ENCODE results near the gene MBD5. TPM values are rescaled to one million over a fixed set of nuclear protein-coding genes. Genes with fewer than 3 reads are reported as not detected.

Gene MBD5
- total and polyA plus RNA-seq, 4 experiments from 2014 or later = 3.1 to 64.5 (median 33.9) TPM

DNA sequence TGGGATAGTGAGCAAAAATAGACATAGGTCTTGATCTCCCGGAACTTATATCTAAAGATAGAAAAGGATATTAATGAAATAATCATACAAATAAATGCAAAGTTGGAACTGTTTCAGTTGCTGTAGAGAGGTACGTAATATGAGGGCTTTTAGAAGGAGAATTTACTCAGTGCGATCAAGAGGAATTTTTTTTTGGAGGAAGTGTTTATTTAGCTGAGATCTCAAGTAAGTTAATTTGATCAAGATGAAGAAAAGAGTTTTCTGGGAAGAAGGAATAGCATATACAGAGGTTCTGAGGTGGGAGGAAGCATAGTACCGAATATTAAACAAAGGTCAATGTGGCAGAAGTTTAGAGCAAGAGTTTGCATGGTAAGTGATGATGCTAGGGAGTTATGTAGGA is 11.3 kb downstream of the MBD5 start:
- POLR2A ChIA-PET (ENCODE audit: partially characterized antibody) = interaction anchor here (0.5 kb wide), 1 partner anchor 230 kb away, joined by 4 read pairs; no protein-coding TSS in a partner anchor
- Histone ChIP-seq H3K27ac (ENCODE audit: low read depth, low read length) (no peak overlapping the region), H3K4me1 (ENCODE audit: insufficient read depth, low read length) (no peaks in the 10 kb centered on the region), H3K9me3 (ENCODE audit: control insufficient read depth in 1 of 2, low read length in 2 of 2) (no peaks in the 10 kb centered on the region), H3K4me3 (ENCODE audit: low read length in 2 of 2) (no peak overlapping the region), H3K36me3 (ENCODE audit: insufficient read depth, low read length) (no peaks in the 10 kb centered on the region), H3K27me3 (ENCODE audit: insufficient read depth, low read length) (no peaks in the 10 kb centered on the region)
- Mint-ChIP-seq H3K4me1 (peaks cover 0 to 9% (median 3%) of the 10 kb centered on the region in 4 donors), H3K9me3 (no peaks in the 10 kb centered on the region), H3K27me3 (no peaks in the 10 kb centered on the region), H3K4me3 (no peak overlapping the region), H3K27ac (no peak overlapping the region), H3K36me3 (peaks cover 1 to 5% of the 10 kb centered on the region in 2 donors)
- CTCF ChIA-PET (ENCODE audit: partially characterized antibody) = no interaction called here
- intact Hi-C loops (cut with micrococcal nuclease) = no loop called here
- DNase-seq = no peak

DNA sequence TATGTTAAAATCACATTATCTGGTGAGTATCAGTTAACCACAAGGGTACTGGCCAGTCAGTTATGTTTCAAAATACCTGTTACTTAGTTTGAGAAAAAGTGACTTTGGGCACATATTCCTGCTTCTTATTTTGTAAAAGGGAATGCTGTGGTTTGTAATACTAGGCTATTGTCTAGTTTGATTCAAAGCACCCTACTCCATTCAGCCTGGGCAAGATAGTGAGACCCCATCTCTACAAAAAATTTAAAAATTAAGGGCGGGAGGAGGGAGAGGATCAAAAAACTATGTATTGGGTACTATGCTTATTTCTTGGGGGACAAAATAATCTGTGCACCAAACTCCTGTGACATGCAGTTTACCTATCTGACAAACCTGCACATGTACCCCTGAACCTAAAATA is 18.9 kb downstream of the MBD5 start:
- Mint-ChIP-seq H3K9me3 (no peaks in the 10 kb centered on the region), H3K4me1 (peaks cover 0 to 3% (median 1%) of the 10 kb centered on the region in 4 donors), H3K27me3 (no peaks in the 10 kb centered on the region), H3K36me3 (peaks cover 2 to 12% of the 10 kb centered on the region in 2 donors), H3K27ac (no peak overlapping the region), H3K4me3 (no peak overlapping the region)
- H3K9me3 ChIP-seq (ENCODE audit: control insufficient read depth in 1 of 2, low read length in 2 of 2) = no peaks in the 10 kb centered on the region
- POLR2A ChIA-PET (ENCODE audit: partially characterized antibody) = no interaction called here
- CTCF ChIA-PET (ENCODE audit: partially characterized antibody) = no interaction called here
- no peaks in the 10 kb centered on the region for H3K36me3 ChIP-seq (ENCODE audit: insufficient read depth, low read length)
- H3K27ac ChIP-seq (ENCODE audit: low read depth, low read length) = no peak overlapping the region
- intact Hi-C loops (cut with micrococcal nuclease) = no loop called here
- H3K4me3 ChIP-seq (ENCODE audit: low read length in 2 of 2) = no peak overlapping the region
- no peaks in the 10 kb centered on the region for H3K4me1 ChIP-seq (ENCODE audit: insufficient read depth, low read length)
- no peaks in the 10 kb centered on the region for H3K27me3 ChIP-seq (ENCODE audit: insufficient read depth, low read length)
- DNase-seq = no peak

- intact Hi-C loops (cut with micrococcal nuclease) = no loop called here
- Histone ChIP-seq H3K27ac (ENCODE audit: low read depth, low read length) (no peak overlapping the region), H3K4me3 (ENCODE audit: low read length in 2 of 2) (no peak overlapping the region), H3K27me3 (ENCODE audit: insufficient read depth, low read length) (no peaks in the 10 kb centered on the region), H3K4me1 (ENCODE audit: insufficient read depth, low read length) (no peaks in the 10 kb centered on the region), H3K9me3 (ENCODE audit: control insufficient read depth in 1 of 2, low read length in 2 of 2) (no peaks in the 10 kb centered on the region), H3K36me3 (ENCODE audit: insufficient read depth, low read length) (no peaks in the 10 kb centered on the region)
- H3K27ac Mint-ChIP-seq = no peak overlapping the region
- ChIA-PET CTCF (ENCODE audit: partially characterized antibody) (interaction anchor here (1.0 kb wide), 1 partner anchor 467 kb away, joined by 4 read pairs; no protein-coding TSS in a partner anchor), POLR2A (ENCODE audit: partially characterized antibody) (interaction anchor here (0.6 kb wide), 1 partner anchor 278 kb away, joined by 3 read pairs; no protein-coding TSS in a partner anchor)
- no peaks in the 10 kb centered on the region for H3K9me3 Mint-ChIP-seq
- no peak overlapping the region for H3K4me3 Mint-ChIP-seq
- DNase-seq = no peak
- peaks cover 9 to 12% (median 10%) of the 10 kb centered on the region in 4 donors for H3K4me1 Mint-ChIP-seq
- peaks cover 2 to 7% of the 10 kb centered on the region in 2 donors for H3K36me3 Mint-ChIP-seq
- no peaks in the 10 kb centered on the region for H3K27me3 Mint-ChIP-seq
Measured at GRCh38 chr2:148042219-148042618, 21.3 kb downstream of the MBD5 start.

- Mint-ChIP-seq H3K27ac (no peak overlapping the region), H3K4me1 (peaks cover 16 to 26% (median 23%) of the 10 kb centered on the region in 4 donors), H3K4me3 (no peak overlapping the region), H3K27me3 (no peaks in the 10 kb centered on the region), H3K36me3 (peaks cover 2 to 7% of the 10 kb centered on the region in 2 donors), H3K9me3 (no peaks in the 10 kb centered on the region)
- intact Hi-C loops (cut with micrococcal nuclease) = no loop called here
- Histone ChIP-seq H3K4me3 (ENCODE audit: low read length in 2 of 2) (no peak overlapping the region), H3K27me3 (ENCODE audit: insufficient read depth, low read length) (no peaks in the 10 kb centered on the region), H3K9me3 (ENCODE audit: control insufficient read depth in 1 of 2, low read length in 2 of 2) (no peaks in the 10 kb centered on the region), H3K4me1 (ENCODE audit: insufficient read depth, low read length) (peaks cover 4% of the 10 kb centered on the region), H3K36me3 (ENCODE audit: insufficient read depth, low read length) (no peaks in the 10 kb centered on the region), H3K27ac (ENCODE audit: low read depth, low read length) (no peak overlapping the region)
- no peak for DNase-seq
- CTCF ChIA-PET (ENCODE audit: partially characterized antibody) = no interaction called here
- POLR2A ChIA-PET (ENCODE audit: partially characterized antibody) = no interaction called here
Measured at GRCh38 chr2:148044322-148044721, 23.4 kb downstream of the MBD5 start.

- ChIA-PET CTCF (ENCODE audit: partially characterized antibody) (no interaction called here), POLR2A (ENCODE audit: partially characterized antibody) (no interaction called here)
- peaks cover 0 to 2% of the 10 kb centered on the region in 2 donors for H3K36me3 Mint-ChIP-seq
- intact Hi-C loops (cut with micrococcal nuclease) = no loop called here
- peak overlapping the region in 1 of 7 donors; percentile 9 for H3K27ac Mint-ChIP-seq
- peaks cover 25 to 38% (median 33%) of the 10 kb centered on the region in 4 donors for H3K4me1 Mint-ChIP-seq
- no peak overlapping the region for H3K4me3 ChIP-seq (ENCODE audit: low read length in 2 of 2)
- no peaks in the 10 kb centered on the region for H3K9me3 Mint-ChIP-seq
- no peaks in the 10 kb centered on the region for H3K9me3 ChIP-seq (ENCODE audit: control insufficient read depth in 1 of 2, low read length in 2 of 2)
- H3K27ac ChIP-seq (ENCODE audit: low read depth, low read length) = no peak overlapping the region
- no peaks in the 10 kb centered on the region for H3K36me3 ChIP-seq (ENCODE audit: insufficient read depth, low read length)
- H3K4me3 Mint-ChIP-seq = no peak overlapping the region
- H3K27me3 Mint-ChIP-seq = no peaks in the 10 kb centered on the region
- peaks cover 4% of the 10 kb centered on the region for H3K4me1 ChIP-seq (ENCODE audit: insufficient read depth, low read length)
- H3K27me3 ChIP-seq (ENCODE audit: insufficient read depth, low read length) = no peaks in the 10 kb centered on the region
- no peak for DNase-seq
Measured at GRCh38 chr2:148046802-148047201, 25.9 kb downstream of the MBD5 start.

- H3K27me3 ChIP-seq (ENCODE audit: insufficient read depth, low read length) = no peaks in the 10 kb centered on the region
- no peaks in the 10 kb centered on the region for H3K27me3 Mint-ChIP-seq
- peaks cover 4% of the 10 kb centered on the region in 2 donors for H3K36me3 Mint-ChIP-seq
- no peaks in the 10 kb centered on the region for H3K9me3 ChIP-seq (ENCODE audit: control insufficient read depth in 1 of 2, low read length in 2 of 2)
- no peak overlapping the region for H3K4me3 ChIP-seq (ENCODE audit: low read length in 2 of 2)
- H3K27ac Mint-ChIP-seq = peak overlapping the region in 1 of 7 donors; percentile 26
- POLR2A ChIA-PET (ENCODE audit: partially characterized antibody) = no interaction called here
- H3K4me1 Mint-ChIP-seq = peaks cover 31 to 38% (median 35%) of the 10 kb centered on the region in 4 donors
- CTCF ChIA-PET (ENCODE audit: partially characterized antibody) = no interaction called here
- no peak for DNase-seq
- H3K9me3 Mint-ChIP-seq = peaks cover 0 to 6% (median 3%) of the 10 kb centered on the region in 8 donors
- H3K36me3 ChIP-seq (ENCODE audit: insufficient read depth, low read length) = no peaks in the 10 kb centered on the region
- H3K4me3 Mint-ChIP-seq = peak overlapping the region in 1 of 8 donors; percentile 3
- intact Hi-C loops (cut with micrococcal nuclease) = no loop called here
- H3K27ac ChIP-seq (ENCODE audit: low read depth, low read length) = no peak overlapping the region
- H3K4me1 ChIP-seq (ENCODE audit: insufficient read depth, low read length) = peaks cover 4% of the 10 kb centered on the region
Measured at GRCh38 chr2:148048475-148049221, 27.8 kb downstream of the MBD5 start.

- no peak for DNase-seq
- H3K9me3 ChIP-seq (ENCODE audit: control insufficient read depth in 1 of 2, low read length in 2 of 2) = no peaks in the 10 kb centered on the region
- ChIA-PET POLR2A (ENCODE audit: partially characterized antibody) (no interaction called here), CTCF (ENCODE audit: partially characterized antibody) (no interaction called here)
- no peaks in the 10 kb centered on the region for H3K36me3 ChIP-seq (ENCODE audit: insufficient read depth, low read length)
- H3K27me3 Mint-ChIP-seq = no peaks in the 10 kb centered on the region
- H3K4me3 Mint-ChIP-seq = no peak overlapping the region
- H3K4me1 ChIP-seq (ENCODE audit: insufficient read depth, low read length) = peaks cover 4% of the 10 kb centered on the region
- intact Hi-C loops (cut with micrococcal nuclease) = no loop called here
- no peak overlapping the region for H3K4me3 ChIP-seq (ENCODE audit: low read length in 2 of 2)
- H3K4me1 Mint-ChIP-seq = peaks cover 31 to 38% (median 35%) of the 10 kb centered on the region in 4 donors
- no peaks in the 10 kb centered on the region for H3K27me3 ChIP-seq (ENCODE audit: insufficient read depth, low read length)
- peaks cover 4% of the 10 kb centered on the region in 2 donors for H3K36me3 Mint-ChIP-seq
- H3K9me3 Mint-ChIP-seq = peaks cover 0 to 6% (median 3%) of the 10 kb centered on the region in 8 donors
- no peak overlapping the region for H3K27ac ChIP-seq (ENCODE audit: low read depth, low read length)
- no peak overlapping the region for H3K27ac Mint-ChIP-seq
Measured at GRCh38 chr2:148049284-148049683, 28.4 kb downstream of the MBD5 start.
